Activated naive CD4-positive, alpha-beta T cell treated with Interleukin-2 at 50 U/mL for 16 hours (primary cell): ENCODE measurements around the gene ENPP1.
"Not testable (repeated sequence)": the region's sequence is repeated elsewhere in the genome, so short reads cannot be mapped to it uniquely, and the experiment has no call there.

Experiments
- DNase-seq: peaks from one replicate; pipeline ENCODE4 v3.0.0-alpha.2; 2020

ENPP1 gene

GRCh38 chr6:131832363-131832762, 24.5 kb downstream of the ENPP1 start:
- DNase-seq, result no peak

GRCh38 chr6:131838051-131838450, 30.2 kb downstream of the ENPP1 start:
- no peak for DNase-seq

- DNase-seq, result no peak
Measured at GRCh38 chr6:131839388-131839787, 31.6 kb downstream of the ENPP1 start.

- no peak for DNase-seq
Measured at GRCh38 chr6:131840441-131840840, 32.6 kb downstream of the ENPP1 start.

- no peak for DNase-seq
Measured at GRCh38 chr6:131840936-131841583, 33.2 kb downstream of the ENPP1 start.

- no peak for DNase-seq
Measured at GRCh38 chr6:131843768-131844167, 35.9 kb downstream of the ENPP1 start.

GRCh38 chr6:131844243-131844841, 36.5 kb downstream of the ENPP1 start:
- no peak for DNase-seq

- no peak for DNase-seq
Measured at GRCh38 chr6:131846023-131846663, 38.3 kb downstream of the ENPP1 start.

- no peak for DNase-seq
Measured at GRCh38 chr6:131846905-131847304, 39.1 kb downstream of the ENPP1 start.

GRCh38 chr6:131849799-131850198, 42.0 kb downstream of the ENPP1 start:
- no peak for DNase-seq

- DNase-seq, result no peak
Measured at GRCh38 chr6:131851049-131851769, 43.4 kb downstream of the ENPP1 start.

- DNase-seq, result no peak
Measured at GRCh38 chr6:131852200-131852599, 44.4 kb downstream of the ENPP1 start.

GRCh38 chr6:131854803-131855202, 47.0 kb downstream of the ENPP1 start:
- DNase-seq, result no peak

- no peak for DNase-seq
Measured at GRCh38 chr6:131858765-131859415, 51.1 kb downstream of the ENPP1 start.

GRCh38 chr6:131859658-131860057, 51.8 kb downstream of the ENPP1 start:
- DNase-seq, result not testable (repeated sequence)

- DNase-seq, result no peak
Measured at GRCh38 chr6:131861381-131861780, 53.6 kb downstream of the ENPP1 start.

- no peak for DNase-seq
Measured at GRCh38 chr6:131862476-131862875, 54.7 kb downstream of the ENPP1 start.

GRCh38 chr6:131867744-131868143, 59.9 kb downstream of the ENPP1 start:
- DNase-seq, result no peak

GRCh38 chr6:131868836-131869235, 61.0 kb downstream of the ENPP1 start:
- DNase-seq, result no peak

- DNase-seq, result no peak
Measured at GRCh38 chr6:131875647-131876046, 67.8 kb downstream of the ENPP1 start.

GRCh38 chr6:131876545-131876944, 68.7 kb downstream of the ENPP1 start:
- DNase-seq, result no peak

GRCh38 chr6:131877999-131878789, 70.4 kb downstream of the ENPP1 start:
- DNase-seq, result no peak
